Measurements from ENCODE around the gene PSIP1.

DNA sequence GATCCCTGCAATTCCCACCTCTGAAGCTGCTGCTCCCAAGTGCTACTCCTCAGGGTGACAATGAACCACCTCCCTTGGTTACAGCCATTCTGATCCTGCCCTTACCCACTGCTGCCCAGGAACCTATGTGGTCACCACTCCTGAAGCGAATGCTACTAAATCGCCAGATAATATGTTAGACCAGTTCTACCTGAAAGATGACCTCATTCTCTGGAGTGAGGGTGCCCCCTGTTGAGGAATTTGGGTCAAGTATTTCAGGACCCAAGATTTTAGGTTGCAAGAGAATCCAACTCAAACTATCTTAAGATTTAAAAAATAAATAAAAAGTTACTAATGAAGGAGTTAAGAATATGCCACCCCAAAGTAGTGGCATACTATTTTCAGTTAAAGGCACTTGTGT is 93.9 kb downstream of the PSIP1 start:
- peak; percentile 69 for TF ChIP-seq CTCF (conservative IDR thresholded peaks at IDR 0.05; ENCODE audit: low read length)
- no peak for TF ChIP-seq EZH2phosphoT487 (IDR thresholded peaks at IDR 0.05; ENCODE audit: borderline replicate concordance)

Measured in Loucy (cell line).